Hepatocyte (in vitro differentiated cells): Measurements from ENCODE around the gene CCDC73.

ENCODE experiments used
- EZH2 ChIP-seq: fragments of 200-600 bp; sonication (generic); IDR thresholded peaks from 2 replicates; pipeline ENCODE4 v1.6.1; 2016; ENCODE audit warnings: antibody characterized with exemption, mild to moderate bottlenecking, borderline replicate concordance
- EZH2phosphoT487 ChIP-seq: fragments of 200-600 bp; sonication (generic); IDR thresholded peaks from one replicate; pipeline ENCODE4 v1.6.1; 2018; ENCODE audit warnings: antibody characterized with exemption, mild to moderate bottlenecking, low read depth, moderate library complexity; ENCODE audit not compliant: unreplicated experiment, severe bottlenecking
- TF ChIP-seq, protein P1 (sequence below): fragments of 200-600 bp; sonication (generic); IDR thresholded peaks from 2 replicates; pipeline ENCODE4 v1.5.1; 2016; ENCODE audit warnings: antibody characterized with exemption, mild to moderate bottlenecking; ENCODE audit not compliant: poor library complexity

GRCh38 chr11:32729976-32730375 lies 64.5 kb downstream of the CCDC73 start:
- TF ChIP-seq, protein P1, sequence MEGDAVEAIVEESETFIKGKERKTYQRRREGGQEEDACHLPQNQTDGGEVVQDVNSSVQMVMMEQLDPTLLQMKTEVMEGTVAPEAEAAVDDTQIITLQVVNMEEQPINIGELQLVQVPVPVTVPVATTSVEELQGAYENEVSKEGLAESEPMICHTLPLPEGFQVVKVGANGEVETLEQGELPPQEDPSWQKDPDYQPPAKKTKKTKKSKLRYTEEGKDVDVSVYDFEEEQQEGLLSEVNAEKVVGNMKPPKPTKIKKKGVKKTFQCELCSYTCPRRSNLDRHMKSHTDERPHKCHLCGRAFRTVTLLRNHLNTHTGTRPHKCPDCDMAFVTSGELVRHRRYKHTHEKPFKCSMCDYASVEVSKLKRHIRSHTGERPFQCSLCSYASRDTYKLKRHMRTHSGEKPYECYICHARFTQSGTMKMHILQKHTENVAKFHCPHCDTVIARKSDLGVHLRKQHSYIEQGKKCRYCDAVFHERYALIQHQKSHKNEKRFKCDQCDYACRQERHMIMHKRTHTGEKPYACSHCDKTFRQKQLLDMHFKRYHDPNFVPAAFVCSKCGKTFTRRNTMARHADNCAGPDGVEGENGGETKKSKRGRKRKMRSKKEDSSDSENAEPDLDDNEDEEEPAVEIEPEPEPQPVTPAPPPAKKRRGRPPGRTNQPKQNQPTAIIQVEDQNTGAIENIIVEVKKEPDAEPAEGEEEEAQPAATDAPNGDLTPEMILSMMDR = no peak
- TF ChIP-seq EZH2 (no peak), EZH2phosphoT487 (no peak)
